Peyer's patch (tissue), 4 donors: Measurements from ENCODE around the gene CLUH. TPM values are rescaled to one million over a fixed set of nuclear protein-coding genes. Genes with fewer than 3 reads are reported as not detected.

Experiments used
- DNase-seq, 3 donors: peaks; one replicate each; pipeline ENCODE4 v3.0.0-alpha.2; 2017 to 2019
- H3K27ac ChIP-seq, 4 donors: fragments of 200-600 bp; sonication (generic); one replicate each; pipeline ENCODE4 v1.5.1; 2016 to 2019
- H3K27me3 ChIP-seq, 2 donors: fragments of 200-600 bp; sonication (generic); one replicate each; pipeline ENCODE4 v1.5.1; 2019
- H3K36me3 ChIP-seq, 3 donors: fragments of 200-600 bp; sonication (generic); one replicate each; pipeline ENCODE4 v1.5.1; 2016 to 2019
- H3K4me1 ChIP-seq, 4 donors: fragments of 200-600 bp; sonication (generic); one replicate each; pipeline ENCODE4 v1.5.1; 2016 to 2019
- H3K4me3 ChIP-seq, 4 donors: fragments of 200-600 bp; sonication (generic); 1 replicate in 3 of 4; 2 replicates in 1 of 4; pipeline ENCODE4 v1.5.1; 2016 to 2019; ENCODE audit warnings: mild to moderate bottlenecking in 1 of 4
- H3K9me3 ChIP-seq, 4 donors: fragments of 200-600 bp; sonication (generic); one replicate each; pipeline ENCODE4 v1.5.1; 2016 to 2019; ENCODE audit warnings: mild to moderate bottlenecking in 1 of 4
- CTCF ChIP-seq, 6 experiments: fragments of 450-650 bp in 4 of 6; fragments of 200-600 bp in 2 of 6; sonication (generic) in 1 of 6; IDR thresholded peaks; one replicate each; pipeline ENCODE4 v1.5.1; 2017 to 2019; ENCODE audit warnings: antibody characterized with exemption in 6 of 6, mild to moderate bottlenecking in 3 of 6, moderate library complexity in 1 of 6
- POLR2A ChIP-seq, 2 donors: fragments of 450-650 bp; IDR thresholded peaks; one replicate each; pipeline ENCODE4 v1.5.1; 2017; ENCODE audit warnings: antibody characterized with exemption in 2 of 2, mild to moderate bottlenecking in 2 of 2, moderate library complexity in 2 of 2
- total RNA-seq, 4 donors: library from RNA; depleted of rRNA; stranded (reverse); fragments of >200 nt; gene quantifications; one replicate each; pipeline ENCODE4 v1.1.0, GENCODE V29; 2016

CLUH gene
- 100 to 1,000 TPM; 127 to 323 (median 225) TPM for total RNA-seq

- Histone ChIP-seq H3K9me3 (no peaks in the 10 kb centered on the region), H3K4me3 (peak within 1 kb of the TSS; percentile 58 to 96 (median 84)), H3K27ac (peak within 1 kb of the TSS; percentile 70 to 96 (median 79)), H3K4me1 (peaks cover 0 to 47% (median 22%) of the 10 kb centered on the region in 4 donors), H3K36me3 (no peaks in the 10 kb centered on the region), H3K27me3 (no peaks in the 10 kb centered on the region)
- TF ChIP-seq CTCF (IDR thresholded peaks at IDR 0.05) (peak in 2 of 6 experiments; percentile 15 to 41), POLR2A (IDR thresholded peaks at IDR 0.05) (peak; percentile 73 to 92)
- peak; percentile 93 to 99 (median 98) for DNase-seq
Observed at GRCh38 chr17:2711608-2712299, at the start of gene CLUH. Gene CLUH, minus strand, starts transcription at chr17:2711764. Its CDS starts 103 bp downstream, at chr17:2711661.

- TF ChIP-seq POLR2A (IDR thresholded peaks at IDR 0.05) (no peak), CTCF (IDR thresholded peaks at IDR 0.05) (no peak)
- Histone ChIP-seq H3K9me3 (no peaks in the 10 kb centered on the region), H3K27me3 (peaks cover 0 to 9% of the 10 kb centered on the region in 2 donors)
Observed at GRCh38 chr17:2758870-2759269, 47.3 kb upstream of the CLUH start.

GRCh38 chr17:2755891-2756724, 44.5 kb upstream of the CLUH start:
- H3K36me3 ChIP-seq = no peaks in the 10 kb centered on the region
- H3K9me3 ChIP-seq = no peaks in the 10 kb centered on the region
- peak overlapping the region in 3 of 4 donors; percentile 49 to 56 (median 49) for H3K27ac ChIP-seq
- H3K4me1 ChIP-seq = peaks cover 0 to 8% (median 4%) of the 10 kb centered on the region in 4 donors
- no peak for DNase-seq
- TF ChIP-seq CTCF (IDR thresholded peaks at IDR 0.05) (no peak), POLR2A (IDR thresholded peaks at IDR 0.05) (no peak)
- H3K27me3 ChIP-seq = peaks cover 0 to 9% of the 10 kb centered on the region in 2 donors
- peak overlapping the region in 3 of 4 donors; percentile 27 to 54 (median 54) for H3K4me3 ChIP-seq

More at GRCh38 chr17:2758870-2759269, 47.3 kb upstream of the CLUH start:
- DNase-seq = no peak
- Histone ChIP-seq H3K27ac (no peak overlapping the region), H3K4me3 (no peak overlapping the region), H3K4me1 (peaks cover 0 to 8% (median 4%) of the 10 kb centered on the region in 4 donors), H3K36me3 (no peaks in the 10 kb centered on the region)

GRCh38 chr17:2751491-2751890, 39.9 kb upstream of the CLUH start:
- Histone ChIP-seq H3K27me3 (peaks cover 0 to 9% of the 10 kb centered on the region in 2 donors), H3K4me1 (peaks cover 0 to 21% (median 9%) of the 10 kb centered on the region in 4 donors), H3K4me3 (no peak overlapping the region), H3K27ac (no peak overlapping the region), H3K36me3 (no peaks in the 10 kb centered on the region), H3K9me3 (no peaks in the 10 kb centered on the region)
- no peak for DNase-seq
- TF ChIP-seq CTCF (IDR thresholded peaks at IDR 0.05) = no peak
- no peak for TF ChIP-seq POLR2A (IDR thresholded peaks at IDR 0.05)

GRCh38 chr17:2750721-2751120, 39.2 kb upstream of the CLUH start:
- peaks cover 0 to 2% of the 10 kb centered on the region in 2 donors for H3K27me3 ChIP-seq
- no peak overlapping the region for H3K27ac ChIP-seq
- no peaks in the 10 kb centered on the region for H3K9me3 ChIP-seq
- no peak overlapping the region for H3K4me3 ChIP-seq
- no peaks in the 10 kb centered on the region for H3K36me3 ChIP-seq
- H3K4me1 ChIP-seq = peaks cover 0 to 18% (median 6%) of the 10 kb centered on the region in 4 donors
- TF ChIP-seq POLR2A (IDR thresholded peaks at IDR 0.05) = no peak
- TF ChIP-seq CTCF (IDR thresholded peaks at IDR 0.05) = no peak
- DNase-seq = no peak
